HepG2 (cell line): ENCODE measurements around the gene C17orf75.

ENCODE experiments used
- CEBPG ChIP-seq: IDR thresholded peaks from 2 replicates; pipeline ENCODE4 v1.6.1; 2016
- MIXL1 ChIP-seq: IDR thresholded peaks from 2 replicates; pipeline ENCODE4 v1.6.1; 2016
- ZSCAN21 ChIP-seq: sonication (generic); formaldehyde crosslinking; IDR thresholded peaks from 2 replicates; pipeline ENCODE4 v1.8.0; 2022; ENCODE audit warnings: mild to moderate bottlenecking, missing genetic modification reagents, moderate library complexity, borderline replicate concordance
- TF ChIP-seq, protein P1 (sequence below): sonication (generic); formaldehyde crosslinking; IDR thresholded peaks from 2 replicates; pipeline ENCODE4 v1.5.0; 2020; ENCODE audit warnings: mild to moderate bottlenecking, missing genetic modification reagents, moderate library complexity
- TF ChIP-seq, protein P2 (sequence below): conservative IDR thresholded peaks from 2 replicates; pipeline ENCODE4 v1.6.1; 2018; ENCODE audit warnings: missing genetic modification reagents
- TF ChIP-seq, protein P3 (sequence below): sonication (generic); formaldehyde crosslinking; IDR thresholded peaks from 2 replicates; pipeline ENCODE4 v1.8.0; 2022; ENCODE audit warnings: mild to moderate bottlenecking, missing genetic modification reagents, borderline replicate concordance

DNA sequence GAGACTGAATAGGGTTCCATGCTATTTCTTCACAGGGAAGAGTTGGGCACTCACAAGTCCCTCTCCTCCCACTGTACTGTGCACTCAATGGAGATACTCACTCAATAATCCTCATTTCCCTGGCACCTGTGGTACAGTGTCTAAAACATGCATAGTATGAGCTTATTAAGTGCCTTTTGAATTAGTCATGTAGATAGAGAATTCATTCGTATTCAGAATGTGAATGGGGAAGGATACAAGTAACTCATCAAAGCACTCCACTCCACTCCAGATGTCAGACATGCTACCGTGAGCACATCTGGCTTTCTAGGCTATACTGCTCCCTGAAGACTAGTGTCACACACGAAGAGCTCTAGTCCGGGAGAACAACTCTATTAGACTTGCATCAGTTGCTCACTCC is 6.3 kb downstream of the C17orf75 start:
- no peak for TF ChIP-seq CEBPG (CRISPR knock-in tag)
- TF ChIP-seq ZSCAN21 (CRISPR knock-in tag), result no peak
- no peak for TF ChIP-seq MIXL1 (CRISPR knock-in tag)
- TF ChIP-seq, protein P1, sequence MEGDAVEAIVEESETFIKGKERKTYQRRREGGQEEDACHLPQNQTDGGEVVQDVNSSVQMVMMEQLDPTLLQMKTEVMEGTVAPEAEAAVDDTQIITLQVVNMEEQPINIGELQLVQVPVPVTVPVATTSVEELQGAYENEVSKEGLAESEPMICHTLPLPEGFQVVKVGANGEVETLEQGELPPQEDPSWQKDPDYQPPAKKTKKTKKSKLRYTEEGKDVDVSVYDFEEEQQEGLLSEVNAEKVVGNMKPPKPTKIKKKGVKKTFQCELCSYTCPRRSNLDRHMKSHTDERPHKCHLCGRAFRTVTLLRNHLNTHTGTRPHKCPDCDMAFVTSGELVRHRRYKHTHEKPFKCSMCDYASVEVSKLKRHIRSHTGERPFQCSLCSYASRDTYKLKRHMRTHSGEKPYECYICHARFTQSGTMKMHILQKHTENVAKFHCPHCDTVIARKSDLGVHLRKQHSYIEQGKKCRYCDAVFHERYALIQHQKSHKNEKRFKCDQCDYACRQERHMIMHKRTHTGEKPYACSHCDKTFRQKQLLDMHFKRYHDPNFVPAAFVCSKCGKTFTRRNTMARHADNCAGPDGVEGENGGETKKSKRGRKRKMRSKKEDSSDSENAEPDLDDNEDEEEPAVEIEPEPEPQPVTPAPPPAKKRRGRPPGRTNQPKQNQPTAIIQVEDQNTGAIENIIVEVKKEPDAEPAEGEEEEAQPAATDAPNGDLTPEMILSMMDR (CRISPR knock-in tag), result no peak
- TF ChIP-seq, protein P2, sequence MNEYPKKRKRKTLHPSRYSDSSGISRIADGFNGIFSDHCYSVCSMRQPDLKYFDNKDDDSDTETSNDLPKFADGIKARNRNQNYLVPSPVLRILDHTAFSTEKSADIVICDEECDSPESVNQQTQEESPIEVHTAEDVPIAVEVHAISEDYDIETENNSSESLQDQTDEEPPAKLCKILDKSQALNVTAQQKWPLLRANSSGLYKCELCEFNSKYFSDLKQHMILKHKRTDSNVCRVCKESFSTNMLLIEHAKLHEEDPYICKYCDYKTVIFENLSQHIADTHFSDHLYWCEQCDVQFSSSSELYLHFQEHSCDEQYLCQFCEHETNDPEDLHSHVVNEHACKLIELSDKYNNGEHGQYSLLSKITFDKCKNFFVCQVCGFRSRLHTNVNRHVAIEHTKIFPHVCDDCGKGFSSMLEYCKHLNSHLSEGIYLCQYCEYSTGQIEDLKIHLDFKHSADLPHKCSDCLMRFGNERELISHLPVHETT, result no peak
- TF ChIP-seq, protein P3, sequence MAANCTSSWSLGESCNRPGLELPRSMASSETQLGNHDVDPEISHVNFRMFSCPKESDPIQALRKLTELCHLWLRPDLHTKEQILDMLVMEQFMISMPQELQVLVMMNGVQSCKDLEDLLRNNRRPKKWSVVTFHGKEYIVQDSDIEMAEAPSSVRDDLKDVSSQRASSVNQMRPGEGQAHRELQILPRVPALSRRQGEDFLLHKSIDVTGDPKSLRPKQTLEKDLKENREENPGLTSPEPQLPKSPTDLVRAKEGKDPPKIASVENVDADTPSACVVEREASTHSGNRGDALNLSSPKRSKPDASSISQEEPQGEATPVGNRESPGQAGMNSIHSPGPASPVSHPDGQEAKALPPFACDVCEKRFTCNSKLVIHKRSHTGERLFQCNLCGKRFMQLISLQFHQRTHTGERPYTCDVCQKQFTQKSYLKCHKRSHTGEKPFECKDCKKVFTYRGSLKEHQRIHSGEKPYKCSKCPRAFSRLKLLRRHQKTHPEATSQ (CRISPR knock-in tag), result no peak
